Activated T-cell treated with anti-CD3 and anti-CD28 coated beads, Interleukin-2, amount 50 U/mL, for 1 hour (primary cell): ENCODE results near the gene CYP2B6.
"Not testable (repeated sequence)": the region's sequence is repeated elsewhere in the genome, so short reads cannot be mapped to it uniquely, and the experiment has no call there.

Experiments used
- DNase-seq: peaks from one replicate; pipeline ENCODE4 v3.0.0-alpha.2; 2020

Gene CYP2B6

GRCh38 chr19:40981591-40981990 is 9.5 kb upstream of the CYP2B6 start:
- DNase-seq, result no peak

DNA sequence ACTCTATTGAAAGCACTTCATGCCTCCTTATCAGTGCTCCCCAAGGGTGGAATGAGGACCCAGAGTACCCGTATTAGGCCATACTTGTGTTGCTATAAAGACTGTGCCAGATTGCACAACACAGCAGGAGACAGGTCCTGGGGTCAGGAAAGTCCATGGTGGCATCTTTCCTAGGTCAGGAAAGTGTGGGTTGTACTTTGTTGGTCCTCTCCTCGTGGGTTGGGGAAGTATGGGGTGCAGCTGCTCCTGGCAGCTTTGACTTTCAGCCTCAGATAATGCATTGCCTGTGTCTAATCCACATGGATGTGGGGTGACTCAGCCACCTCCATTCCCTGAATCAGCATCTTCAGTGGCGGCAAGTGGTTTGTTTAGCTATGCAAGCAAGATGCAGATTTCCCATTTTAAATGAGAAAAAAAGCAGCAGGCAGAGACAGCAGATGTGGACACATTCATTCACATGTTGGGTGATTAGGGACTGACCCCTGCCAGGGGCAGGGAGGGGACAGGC is 8.4 kb upstream of the CYP2B6 start:
- no peak for DNase-seq

DNA sequence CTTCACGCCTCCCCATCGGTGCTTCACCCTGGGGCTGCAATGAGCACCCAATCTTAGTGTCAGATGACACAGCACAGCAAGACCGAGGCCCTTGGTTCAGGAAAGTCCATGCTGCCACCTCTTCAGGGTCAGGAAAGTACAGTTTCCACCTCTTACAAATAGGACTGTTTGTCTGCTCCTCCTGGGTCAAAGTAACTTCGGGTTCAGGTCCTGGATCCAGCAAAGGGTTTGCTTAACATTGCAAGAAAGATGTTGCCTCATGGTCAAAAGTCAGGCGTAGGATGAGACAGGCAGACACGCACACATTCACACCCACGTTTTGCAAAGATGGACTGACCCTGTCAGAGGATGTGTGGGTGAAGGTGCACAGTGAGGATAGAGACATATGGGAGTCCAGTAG is 1.6 kb upstream of the CYP2B6 start:
- DNase-seq, result no peak

DNA sequence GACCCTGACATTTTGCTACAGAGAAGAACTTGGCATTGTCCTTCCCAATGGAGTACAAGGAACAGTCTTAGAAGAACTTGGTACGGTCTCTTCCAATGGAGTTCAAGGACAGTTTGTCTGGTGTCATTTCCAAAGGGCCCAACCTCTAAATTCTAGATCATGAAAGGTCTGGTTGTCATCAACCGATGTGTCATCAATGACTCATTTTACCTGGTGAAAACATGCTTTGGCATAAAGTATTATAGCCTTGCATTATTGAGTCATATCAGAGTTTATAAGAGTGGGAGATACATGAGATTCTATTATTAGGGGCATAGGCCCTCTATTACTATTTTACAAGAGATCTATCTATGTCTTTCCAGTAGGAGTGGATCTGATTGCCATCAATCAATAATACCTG is 4.3 kb downstream of the CYP2B6 start:
- no peak for DNase-seq

- DNase-seq, result not testable (repeated sequence)
Observed at GRCh38 chr19:40999018-40999417, 7.9 kb downstream of the CYP2B6 start.

DNA sequence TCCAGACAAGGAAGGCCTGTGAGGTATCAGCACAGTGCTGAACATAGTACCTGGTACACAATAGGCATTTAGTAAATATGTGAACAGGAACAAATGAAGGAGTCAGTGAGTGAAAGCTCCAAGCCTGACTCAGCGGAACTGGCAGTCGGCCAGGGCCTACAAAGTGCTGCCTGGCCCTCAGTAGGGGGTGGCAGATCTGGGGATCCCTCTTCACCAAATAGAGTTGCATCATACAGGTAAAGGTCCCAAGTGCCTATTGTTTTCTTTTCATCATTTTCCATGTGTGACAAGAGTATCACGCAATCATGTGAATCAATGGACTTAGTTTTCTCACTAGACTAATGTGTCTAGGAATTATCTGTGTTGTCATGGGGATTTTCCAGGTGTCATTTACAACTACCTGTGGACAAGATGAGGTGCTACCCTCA is 9.2 kb downstream of the CYP2B6 start:
- DNase-seq, result no peak

DNA sequence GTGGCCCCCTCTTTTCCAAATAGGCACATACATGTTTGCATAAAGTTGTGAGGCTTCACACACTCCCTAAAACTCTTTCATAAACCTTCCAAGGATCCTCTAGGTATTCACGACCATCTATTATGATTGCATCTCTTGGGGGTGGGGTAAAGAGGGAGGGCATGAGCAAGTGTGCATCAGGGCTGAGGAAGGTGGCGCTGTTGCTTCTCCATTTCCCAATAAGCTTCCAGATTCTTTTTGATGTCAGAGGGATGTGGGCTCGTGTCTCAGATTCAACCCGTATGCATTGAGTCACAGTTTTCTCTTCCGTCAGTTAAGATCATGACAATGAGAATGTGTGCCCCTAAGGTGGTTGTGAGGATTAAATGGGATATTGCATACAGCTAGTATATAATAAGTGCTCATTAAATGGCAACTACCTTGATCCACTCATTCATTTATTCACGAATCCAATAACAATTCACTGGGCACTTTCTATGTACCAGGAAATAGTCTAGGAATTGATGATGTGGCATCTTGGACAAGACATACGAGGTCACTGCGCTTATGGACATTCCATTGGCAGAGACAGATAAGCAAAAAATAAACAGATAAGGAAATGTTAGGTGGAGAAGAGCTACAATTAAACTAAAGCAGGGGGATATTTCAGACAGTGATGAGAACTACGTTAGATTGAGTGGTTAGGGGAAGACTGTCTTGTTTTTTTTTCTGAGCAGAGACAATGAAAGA is 10.3 kb downstream of the CYP2B6 start:
- DNase-seq, result no peak

GRCh38 chr19:41003656-41004055 is 12.6 kb downstream of the CYP2B6 start:
- not testable (repeated sequence) for DNase-seq

GRCh38 chr19:41009700-41010235 is 18.7 kb downstream of the CYP2B6 start:
- no peak for DNase-seq

- DNase-seq, result no peak
Observed at GRCh38 chr19:41013359-41013758, 22.3 kb downstream of the CYP2B6 start.

DNA sequence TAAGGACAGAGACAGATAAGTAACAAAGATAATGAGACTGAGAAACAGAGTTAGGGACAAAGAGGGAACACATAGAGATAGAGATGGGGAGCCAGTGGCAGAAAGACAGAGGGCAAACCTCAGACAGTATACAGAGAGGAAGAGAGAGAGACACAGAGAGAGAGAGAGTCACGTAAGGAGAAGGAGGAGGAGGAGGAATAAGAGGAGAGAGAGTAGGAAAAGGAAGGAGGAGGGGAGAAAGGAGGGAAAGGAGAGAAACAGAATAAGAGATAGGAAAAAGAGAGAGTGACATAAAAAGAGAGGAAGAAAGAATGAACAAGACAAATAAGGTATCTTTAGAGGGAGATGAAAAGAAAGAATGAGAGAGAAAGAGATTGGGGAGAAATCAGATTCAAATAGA is 23.6 kb downstream of the CYP2B6 start:
- DNase-seq, result no peak

DNA sequence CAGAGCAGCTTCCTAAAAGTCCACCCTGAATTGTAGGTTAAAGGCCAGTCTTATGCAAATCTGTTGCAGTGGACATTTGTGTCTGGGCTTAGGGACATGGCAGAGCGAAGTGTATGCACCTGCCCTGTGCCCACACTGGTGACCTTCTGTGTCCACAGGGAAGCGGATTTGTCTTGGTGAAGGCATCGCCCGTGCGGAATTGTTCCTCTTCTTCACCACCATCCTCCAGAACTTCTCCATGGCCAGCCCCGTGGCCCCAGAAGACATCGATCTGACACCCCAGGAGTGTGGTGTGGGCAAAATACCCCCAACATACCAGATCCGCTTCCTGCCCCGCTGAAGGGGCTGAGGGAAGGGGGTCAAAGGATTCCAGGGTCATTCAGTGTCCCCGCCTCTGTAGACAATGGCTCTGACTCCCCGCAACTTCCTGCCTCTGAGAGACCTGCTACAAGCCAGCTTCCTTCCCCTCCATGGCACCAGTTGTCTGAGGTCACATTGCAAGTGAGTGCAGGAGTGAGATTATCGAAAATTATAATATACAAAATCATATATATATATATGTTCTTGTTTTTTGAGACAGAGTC is 25.5 kb downstream of the CYP2B6 start:
- DNase-seq, result no peak

DNA sequence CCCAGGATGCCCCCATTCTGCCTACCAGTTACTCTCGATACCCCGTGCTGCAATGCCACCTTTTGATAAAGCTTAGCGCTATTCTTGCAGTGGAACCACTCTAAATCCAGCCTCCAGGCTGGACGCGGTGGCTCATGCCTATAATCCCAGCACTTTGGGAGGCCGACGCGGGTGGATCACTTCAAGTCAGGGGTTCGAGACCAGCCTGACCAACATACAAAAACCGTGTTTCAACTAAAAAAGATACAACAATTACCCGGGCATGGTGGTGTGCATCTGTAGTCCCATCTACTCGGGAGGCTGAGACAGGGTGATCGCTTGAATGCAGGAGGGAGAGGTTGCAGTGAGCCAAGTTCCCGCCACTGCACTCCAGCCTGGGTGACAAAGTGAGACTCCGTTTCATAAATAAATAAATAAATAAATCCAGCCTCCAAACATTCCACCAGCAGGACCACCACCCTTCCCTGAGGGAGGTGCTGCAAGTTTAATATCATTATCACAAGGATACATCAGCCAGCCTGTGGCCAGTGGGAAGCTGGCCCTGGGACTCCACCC is 27.7 kb downstream of the CYP2B6 start:
- no peak for DNase-seq

- no peak for DNase-seq
Observed at GRCh38 chr19:41019346-41019745, 28.3 kb downstream of the CYP2B6 start.

- DNase-seq, result no peak
Observed at GRCh38 chr19:41023193-41023592, 32.1 kb downstream of the CYP2B6 start.

DNA sequence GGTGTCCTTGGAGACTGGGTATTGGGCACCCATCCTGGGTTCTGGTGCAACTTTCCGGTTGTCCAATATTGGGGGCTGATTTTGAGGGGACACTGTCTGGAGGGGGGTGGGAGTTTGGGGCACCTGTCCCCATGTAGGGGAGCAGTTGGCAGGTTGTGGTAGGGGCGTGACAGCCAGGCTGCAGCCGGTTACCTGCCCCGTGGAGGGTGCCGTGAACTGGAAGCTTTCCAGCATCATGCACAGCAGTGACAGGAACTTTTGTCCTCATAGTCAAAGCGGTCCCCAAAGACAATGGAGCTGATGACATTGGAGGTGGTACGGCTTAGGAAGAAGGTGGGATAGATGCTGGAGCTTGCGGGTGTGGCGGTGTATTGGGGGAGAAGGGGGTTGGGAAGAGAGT is 34.3 kb downstream of the CYP2B6 start:
- no peak for DNase-seq

- no peak for DNase-seq
Observed at GRCh38 chr19:41025871-41026270, 34.8 kb downstream of the CYP2B6 start.

DNA sequence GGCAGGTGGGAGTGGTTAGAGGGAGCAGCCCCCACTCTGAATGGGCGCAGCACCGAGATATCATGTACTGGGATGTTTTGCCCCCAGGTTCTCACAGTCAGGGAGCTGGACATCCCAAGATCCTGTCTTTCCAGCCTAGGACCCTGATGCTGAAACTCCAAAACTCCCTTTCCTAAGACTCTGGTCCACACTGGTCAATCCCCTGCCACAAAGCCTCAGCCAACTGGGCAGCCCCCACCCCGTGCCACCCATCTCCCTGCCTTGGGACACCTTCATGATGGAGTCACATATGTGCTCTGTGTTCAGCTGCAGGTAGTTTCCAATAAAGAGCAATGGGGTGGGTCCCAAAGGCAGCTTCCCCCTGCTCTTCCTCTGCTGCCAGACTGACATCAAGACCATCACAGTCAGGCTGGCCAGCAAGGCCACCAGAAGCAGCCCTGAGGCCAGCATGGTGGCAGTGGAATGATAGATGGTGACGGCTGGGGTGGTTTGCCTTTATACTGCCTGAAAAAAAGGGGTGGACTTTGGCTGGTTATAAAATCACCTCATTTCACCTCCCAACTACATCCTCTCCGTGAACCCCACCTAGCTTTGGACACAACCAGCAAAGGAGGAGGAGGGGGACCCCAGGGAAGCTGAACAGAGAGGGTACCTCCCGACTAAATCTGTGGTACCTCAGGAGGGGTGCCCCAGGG is 36.3 kb downstream of the CYP2B6 start:
- DNase-seq, result no peak

DNA sequence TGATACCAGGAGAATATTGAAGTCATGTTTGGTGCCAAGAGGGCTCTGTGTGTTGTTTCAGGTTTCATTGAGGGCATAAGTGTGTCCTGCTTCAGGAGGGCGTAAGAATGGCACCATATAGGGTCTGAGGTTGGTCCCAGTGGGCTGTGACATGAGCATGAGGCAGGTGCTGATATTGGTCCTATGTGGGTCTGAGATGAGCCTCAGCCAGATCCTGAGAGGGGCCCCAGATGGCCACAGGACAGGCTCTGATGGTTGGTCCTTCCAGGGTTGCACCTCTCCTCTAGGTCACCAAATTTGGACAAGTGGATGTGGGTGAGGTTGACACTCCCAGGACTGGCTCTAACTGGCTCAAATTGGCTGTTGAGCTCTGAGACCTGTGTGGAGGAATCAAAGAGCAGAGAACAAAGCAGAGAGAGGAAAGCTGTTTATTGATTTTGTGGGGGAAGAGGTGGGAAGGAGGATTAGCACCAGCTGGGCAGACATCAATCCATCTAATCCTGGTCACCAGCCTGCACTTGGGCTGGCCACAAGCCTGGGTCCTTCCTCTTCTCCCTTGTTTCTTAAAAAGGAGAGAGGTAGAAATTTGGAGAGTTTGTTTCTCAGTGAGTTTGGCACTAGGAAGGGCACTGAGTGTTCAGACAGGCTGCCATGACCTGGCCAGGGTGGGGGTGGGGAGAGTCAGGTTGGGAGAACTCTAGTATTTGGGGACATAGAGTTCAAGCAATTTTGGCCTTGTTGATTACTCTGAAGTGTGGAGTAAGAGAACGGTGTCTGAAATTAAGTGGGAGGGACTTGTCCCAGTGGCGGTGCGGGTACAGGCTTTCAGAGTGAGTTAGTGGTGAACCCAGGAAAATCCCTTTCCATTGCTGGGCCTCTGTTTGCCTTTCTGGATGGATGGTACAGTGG is 38.7 kb downstream of the CYP2B6 start:
- DNase-seq, result no peak

GRCh38 chr19:41030651-41031050 is 39.6 kb downstream of the CYP2B6 start:
- no peak for DNase-seq

- DNase-seq, result no peak
Observed at GRCh38 chr19:41031916-41032315, 40.8 kb downstream of the CYP2B6 start.

DNA sequence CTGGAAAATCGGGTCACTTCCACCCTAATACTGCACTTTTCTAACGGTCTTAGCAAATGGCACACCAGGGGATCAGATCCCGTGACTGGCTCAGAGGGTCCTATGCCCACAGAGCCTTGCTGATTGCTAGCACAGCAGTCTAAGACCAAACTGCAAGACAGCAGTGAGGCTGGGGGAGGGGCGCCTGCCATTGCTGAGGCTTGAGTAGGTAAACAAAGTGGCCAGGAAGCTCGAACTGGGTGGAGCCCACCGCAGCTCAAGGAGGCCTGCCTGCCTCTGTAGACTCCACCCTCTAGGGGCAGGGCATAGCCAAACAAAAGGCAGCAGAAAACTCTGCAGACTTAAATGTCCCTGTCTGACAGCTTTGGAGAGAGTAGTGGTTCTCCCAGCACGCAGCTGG is 42.2 kb downstream of the CYP2B6 start:
- DNase-seq, result not testable (repeated sequence)
